Left lung (tissue), 10 donors: ENCODE data around the gene KCNH2. TPM values are rescaled to one million over a fixed set of nuclear protein-coding genes. Genes with fewer than 3 reads are reported as not detected.

Source experiments
- ATAC-seq: fragments of 200-7000 bp; cut with Tn5 transposase; one replicate; pipeline ENCODE4 v1.9.1; 2020; ENCODE audit warnings: moderate library complexity
- DNase-seq, 4 donors: peaks; one replicate each; pipeline ENCODE4 v3.0.0-alpha.2; 2013 to 2020
- H3K27ac ChIP-seq, 2 donors: fragments of 200-600 bp; sonication (generic) in 1 of 2; one replicate each; pipeline versions ENCODE4 v1.5.0 to v1.8.0; 2020 to 2021
- H3K27me3 ChIP-seq, 2 donors: fragments of 200-600 bp; sonication (generic) in 1 of 2; one replicate each; pipeline versions ENCODE4 v1.5.0 to v1.8.0; 2020 to 2021
- H3K36me3 ChIP-seq, 2 donors: fragments of 200-600 bp; sonication (generic) in 1 of 2; one replicate each; pipeline versions ENCODE4 v1.5.0 to v1.8.0; 2020 to 2021
- H3K4me1 ChIP-seq, 2 donors: fragments of 200-600 bp; one replicate each; pipeline ENCODE4 v1.8.0; 2021
- H3K4me3 ChIP-seq, 2 donors: fragments of 200-600 bp; sonication (generic) in 1 of 2; one replicate each; pipeline versions ENCODE4 v1.5.0 to v1.8.0; 2020 to 2021; ENCODE audit warnings: mild to moderate bottlenecking in 1 of 2
- H3K9me3 ChIP-seq, 2 donors: fragments of 200-600 bp; sonication (generic) in 1 of 2; one replicate each; pipeline versions ENCODE4 v1.5.0 to v1.8.0; 2020 to 2021
- intact Hi-C, 2 donors: fragments of 100-400 bp; cut with DNase I; formaldehyde crosslinking; loops; one replicate each; pipeline versions ENCODE4 v1.11.2 to v1.14.2; 2022
- polyA plus RNA-seq, 6 donors: library from polyadenylated mRNA; unstranded; fragments of 120-200 nt; gene quantifications; one replicate each; pipeline ENCODE4 v1.2.1, GENCODE V29; 2013; ENCODE audit not compliant: insufficient read length in 6 of 6
- total RNA-seq, 2 donors: library from RNA; stranded (reverse); fragmentation: NEBNext Ultra II Directional; extraction: Animal tissue kit (Norgen Biotek cat#: 25700); gene quantifications; one replicate each; pipeline ENCODE4 v1.2.1, GENCODE V29; 2021
- TF ChIP-seq, protein P1 (sequence below), 2 donors: fragments of 200-600 bp; sonication (generic) in 1 of 2; IDR thresholded peaks; one replicate each; pipeline versions ENCODE4 v1.5.0 to v1.8.0; 2021; ENCODE audit warnings: antibody characterized with exemption in 2 of 2
- donor health status: DM: no; HTN: yes; CAD: no.
- donor health status: DM: no; HTN: no; CAD: no.

KCNH2 gene
- total and polyA plus RNA-seq, 8 donors, result 0.82 to 5.3 (median 4.2) TPM

DNA sequence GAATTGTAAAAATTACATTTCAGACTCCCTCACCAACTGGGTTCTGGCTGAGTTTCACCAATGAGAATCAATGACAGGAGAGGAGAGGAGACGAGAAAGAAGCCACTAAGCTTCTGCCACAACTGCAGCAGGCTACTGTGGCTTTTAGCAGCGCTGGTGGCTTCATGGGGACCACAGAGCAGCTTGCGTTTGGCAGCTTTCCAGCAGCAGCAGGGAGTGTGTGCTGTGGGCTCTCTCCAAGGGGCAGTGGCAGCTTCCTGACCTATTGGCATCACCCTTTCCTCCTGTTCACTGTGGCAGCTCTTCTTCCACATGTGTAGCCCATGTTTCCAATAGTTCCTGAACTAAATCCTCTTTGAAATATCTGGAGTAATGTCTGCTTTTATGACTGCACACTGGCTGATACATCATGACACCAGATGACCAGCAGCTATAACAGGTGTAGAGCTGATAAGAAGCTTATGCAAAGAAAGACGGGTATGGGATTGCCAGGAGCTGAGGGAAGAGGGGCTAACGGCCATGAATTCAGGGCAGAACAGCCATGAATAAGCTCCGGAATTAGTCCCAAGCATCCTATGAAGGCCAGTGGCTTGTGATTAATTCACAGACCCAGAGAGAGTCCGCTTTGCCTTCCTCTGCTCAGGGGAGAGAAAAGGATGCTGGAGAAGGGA lies 46.8 kb downstream of the KCNH2 start:
- TF ChIP-seq, protein P1, sequence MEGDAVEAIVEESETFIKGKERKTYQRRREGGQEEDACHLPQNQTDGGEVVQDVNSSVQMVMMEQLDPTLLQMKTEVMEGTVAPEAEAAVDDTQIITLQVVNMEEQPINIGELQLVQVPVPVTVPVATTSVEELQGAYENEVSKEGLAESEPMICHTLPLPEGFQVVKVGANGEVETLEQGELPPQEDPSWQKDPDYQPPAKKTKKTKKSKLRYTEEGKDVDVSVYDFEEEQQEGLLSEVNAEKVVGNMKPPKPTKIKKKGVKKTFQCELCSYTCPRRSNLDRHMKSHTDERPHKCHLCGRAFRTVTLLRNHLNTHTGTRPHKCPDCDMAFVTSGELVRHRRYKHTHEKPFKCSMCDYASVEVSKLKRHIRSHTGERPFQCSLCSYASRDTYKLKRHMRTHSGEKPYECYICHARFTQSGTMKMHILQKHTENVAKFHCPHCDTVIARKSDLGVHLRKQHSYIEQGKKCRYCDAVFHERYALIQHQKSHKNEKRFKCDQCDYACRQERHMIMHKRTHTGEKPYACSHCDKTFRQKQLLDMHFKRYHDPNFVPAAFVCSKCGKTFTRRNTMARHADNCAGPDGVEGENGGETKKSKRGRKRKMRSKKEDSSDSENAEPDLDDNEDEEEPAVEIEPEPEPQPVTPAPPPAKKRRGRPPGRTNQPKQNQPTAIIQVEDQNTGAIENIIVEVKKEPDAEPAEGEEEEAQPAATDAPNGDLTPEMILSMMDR (IDR thresholded peaks at IDR 0.05), result no peak
- Histone ChIP-seq H3K4me3 (no peak overlapping the region), H3K27ac (no peak overlapping the region), H3K9me3 (no peaks in the 10 kb centered on the region), H3K27me3 (peaks cover 0 to 19% of the 10 kb centered on the region in 2 donors), H3K4me1 (no peaks in the 10 kb centered on the region), H3K36me3 (no peaks in the 10 kb centered on the region)
- DNase-seq (peak in 1 of 4 donors; percentile 27), ATAC-seq (no peak)
- intact Hi-C loops, result no loop called here

DNA sequence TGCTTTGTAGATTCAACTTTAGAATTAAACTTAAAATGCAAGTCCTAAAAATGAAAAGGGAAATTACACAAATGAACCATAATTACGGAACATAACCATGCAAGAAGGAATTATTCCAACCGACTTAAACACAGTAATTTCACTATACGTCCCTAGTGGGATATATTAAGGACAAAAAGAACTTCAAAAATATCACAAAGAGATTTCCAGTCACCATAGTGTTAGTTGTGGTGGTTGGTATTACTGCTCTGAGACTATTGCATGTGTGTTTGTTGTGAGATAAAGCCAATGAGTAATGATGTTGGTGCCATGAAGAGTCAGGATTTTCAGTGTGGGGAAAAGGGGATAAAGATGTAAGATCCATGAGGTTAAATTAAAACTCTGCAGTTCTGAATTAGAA lies 49.6 kb downstream of the KCNH2 start:
- Histone ChIP-seq H3K36me3 (no peaks in the 10 kb centered on the region), H3K4me1 (no peaks in the 10 kb centered on the region), H3K27ac (no peak overlapping the region), H3K4me3 (no peak overlapping the region), H3K27me3 (peaks cover 0 to 10% of the 10 kb centered on the region in 2 donors), H3K9me3 (no peaks in the 10 kb centered on the region)
- intact Hi-C loops, result no loop called here
- DNase-seq, result no peak
- TF ChIP-seq, protein P1 (IDR thresholded peaks at IDR 0.05), result no peak
- ATAC-seq, result no peak

DNA sequence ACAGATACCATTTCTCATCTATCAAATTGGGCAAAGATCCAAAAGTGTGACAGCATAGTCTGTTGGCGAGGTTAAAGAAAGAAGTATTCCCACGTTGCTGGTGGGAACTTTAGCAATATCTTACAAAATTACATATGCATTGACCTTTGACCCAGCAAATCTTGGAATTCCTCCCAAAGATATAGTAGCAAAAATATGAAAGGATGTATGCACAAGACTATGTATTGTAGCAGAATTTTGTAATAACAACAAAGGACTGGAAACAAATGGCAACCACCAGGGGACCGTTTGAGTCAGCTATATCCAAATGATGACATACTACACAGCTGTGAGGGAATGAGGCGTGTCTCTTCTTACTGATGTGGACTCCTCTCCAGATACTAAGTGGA lies 50.2 kb downstream of the KCNH2 start:
- H3K4me1 ChIP-seq, result no peaks in the 10 kb centered on the region
- H3K4me3 ChIP-seq, result no peak overlapping the region
- no peaks in the 10 kb centered on the region for H3K36me3 ChIP-seq
- no peaks in the 10 kb centered on the region for H3K9me3 ChIP-seq
- TF ChIP-seq, protein P1 (IDR thresholded peaks at IDR 0.05), result no peak
- ATAC-seq (no peak), DNase-seq (no peak)
- H3K27ac ChIP-seq, result no peak overlapping the region
- intact Hi-C loops, result no loop called here
- peaks cover 0 to 10% of the 10 kb centered on the region in 2 donors for H3K27me3 ChIP-seq

DNA sequence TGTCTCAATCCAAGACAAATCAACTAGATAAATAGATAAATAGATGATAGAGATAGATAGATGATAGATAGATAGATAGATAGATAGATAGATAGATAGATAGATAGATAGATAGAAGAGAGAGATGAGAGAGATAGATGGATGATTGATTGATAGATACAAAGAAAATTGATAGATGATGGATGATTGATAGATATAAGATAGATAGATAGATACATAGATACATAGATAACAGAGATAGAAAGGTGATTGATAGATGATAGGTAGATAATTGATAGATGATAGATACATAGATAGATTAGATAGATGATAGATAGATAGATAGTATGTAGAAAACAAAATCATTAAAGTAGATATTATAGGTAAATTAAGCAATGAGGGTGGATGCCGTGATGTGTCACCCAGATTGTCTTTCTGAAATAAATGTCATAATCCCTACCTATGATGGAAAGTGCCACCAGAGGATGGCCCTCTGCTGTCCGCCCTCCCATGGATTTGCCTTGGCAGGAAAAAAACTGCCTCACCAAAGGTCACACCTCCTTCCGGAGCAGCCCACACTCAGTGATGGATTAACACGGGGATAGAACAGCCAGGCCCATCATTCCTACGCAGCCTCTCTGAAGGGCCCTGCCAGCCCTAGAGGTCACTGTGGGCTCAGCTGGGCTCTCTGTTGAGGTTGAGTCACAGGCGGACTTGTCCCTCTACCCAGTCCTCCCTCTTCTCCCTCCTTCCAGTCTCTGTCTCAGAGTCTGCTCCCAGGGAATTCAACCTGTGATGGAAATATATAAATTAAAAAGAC lies 50.8 kb downstream of the KCNH2 start:
- Histone ChIP-seq H3K27me3 (peaks cover 0 to 10% of the 10 kb centered on the region in 2 donors), H3K4me3 (no peak overlapping the region), H3K36me3 (no peaks in the 10 kb centered on the region), H3K9me3 (no peaks in the 10 kb centered on the region), H3K4me1 (no peaks in the 10 kb centered on the region), H3K27ac (no peak overlapping the region)
- ATAC-seq (no peak), DNase-seq (no peak)
- intact Hi-C loops, result no loop called here
- TF ChIP-seq, protein P1 (IDR thresholded peaks at IDR 0.05), result no peak

DNA sequence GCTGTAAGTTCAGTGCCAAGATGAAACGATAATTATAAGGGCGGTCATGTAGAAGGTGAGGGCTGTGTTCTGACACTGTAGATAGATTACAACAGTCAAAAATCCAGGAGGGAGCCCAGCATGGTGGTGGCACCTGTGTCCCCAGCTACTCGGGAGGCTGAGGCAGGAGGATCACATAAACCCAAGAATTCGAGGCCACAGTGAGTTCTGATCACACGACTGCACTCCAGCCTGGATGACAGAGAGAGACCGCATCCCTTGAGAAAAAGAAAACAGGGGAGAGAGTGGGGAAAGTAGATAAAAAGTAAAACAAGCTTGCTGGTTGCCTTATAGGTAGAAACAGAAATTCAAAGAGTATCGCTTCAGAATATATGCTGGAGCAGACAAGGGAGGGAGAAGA lies 52.1 kb downstream of the KCNH2 start:
- ATAC-seq, result no peak
- no peak overlapping the region for H3K4me3 ChIP-seq

More for the DNA sequence above, 52.1 kb downstream of the KCNH2 start:
- TF ChIP-seq, protein P1 (IDR thresholded peaks at IDR 0.05), result no peak
- no peak for DNase-seq
- Histone ChIP-seq H3K27me3 (peaks cover 0 to 6% of the 10 kb centered on the region in 2 donors), H3K9me3 (no peaks in the 10 kb centered on the region), H3K4me1 (no peaks in the 10 kb centered on the region), H3K27ac (no peak overlapping the region), H3K36me3 (no peaks in the 10 kb centered on the region)
- intact Hi-C loops, result no loop called here
